ENCODE data around the gene TGM4.
"Not testable (repeated sequence)": the region's sequence is repeated elsewhere in the genome, so short reads cannot be mapped to it uniquely, and the experiment has no call there.

TGM4 gene

DNA sequence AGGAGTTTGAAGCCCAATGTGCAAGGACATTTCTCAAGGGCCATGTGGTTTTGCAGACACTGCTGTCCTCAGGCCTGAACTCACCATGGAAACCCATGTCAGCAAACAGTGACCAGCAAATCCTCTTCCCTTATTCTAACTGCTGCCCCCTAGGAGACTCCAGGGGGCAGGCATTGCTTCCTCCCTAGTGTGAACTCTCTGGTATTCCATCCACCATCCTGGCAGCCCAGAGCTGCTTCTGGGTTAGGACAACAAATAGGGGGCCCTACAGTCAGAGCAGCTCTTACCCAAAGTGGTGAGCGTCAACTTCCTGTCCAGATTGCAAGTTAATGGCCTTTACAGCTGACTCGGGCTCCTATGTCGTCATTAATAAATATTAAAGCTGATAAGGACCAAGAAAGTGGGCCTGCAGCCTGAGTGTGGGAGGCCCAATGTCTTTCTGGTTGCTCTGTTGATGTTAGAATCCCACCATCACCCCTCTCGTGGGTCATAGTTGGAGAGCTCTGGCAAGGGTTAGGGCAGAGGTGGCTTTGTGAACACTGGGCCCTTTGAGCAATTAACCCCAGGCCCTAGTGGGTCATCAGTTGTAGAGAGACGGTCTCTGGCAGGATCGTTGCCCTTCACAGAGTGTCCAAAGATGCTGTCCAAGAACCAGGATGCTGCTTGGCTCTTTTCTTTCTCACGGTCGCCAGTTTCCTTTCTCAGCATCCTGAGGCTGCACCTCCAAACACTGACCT is 41.5 kb downstream of the TGM4 start:
- no peak for DNase-seq (ENCODE audit: low spot score)

DNA sequence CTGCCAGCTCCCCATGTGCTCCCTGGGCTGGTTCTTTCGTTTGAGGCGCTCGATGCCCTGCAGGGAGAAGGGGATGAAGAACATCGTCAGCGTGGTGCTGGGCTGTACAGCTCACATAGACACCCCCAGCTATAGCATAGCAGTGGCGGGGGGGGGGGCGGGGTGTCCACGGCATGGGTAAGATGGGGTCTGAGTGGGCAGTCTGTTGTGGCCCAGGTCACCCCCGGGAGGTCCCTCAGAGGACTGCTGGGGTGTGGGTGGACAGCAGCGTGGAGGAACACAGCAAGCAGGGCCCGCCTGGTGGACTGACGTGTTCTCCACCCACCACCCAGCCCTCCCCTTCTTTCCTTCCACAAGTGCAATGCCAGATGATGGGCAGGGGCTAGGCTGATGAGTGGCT is 43.7 kb downstream of the TGM4 start:
- DNase-seq (ENCODE audit: low spot score), result no peak

DNA sequence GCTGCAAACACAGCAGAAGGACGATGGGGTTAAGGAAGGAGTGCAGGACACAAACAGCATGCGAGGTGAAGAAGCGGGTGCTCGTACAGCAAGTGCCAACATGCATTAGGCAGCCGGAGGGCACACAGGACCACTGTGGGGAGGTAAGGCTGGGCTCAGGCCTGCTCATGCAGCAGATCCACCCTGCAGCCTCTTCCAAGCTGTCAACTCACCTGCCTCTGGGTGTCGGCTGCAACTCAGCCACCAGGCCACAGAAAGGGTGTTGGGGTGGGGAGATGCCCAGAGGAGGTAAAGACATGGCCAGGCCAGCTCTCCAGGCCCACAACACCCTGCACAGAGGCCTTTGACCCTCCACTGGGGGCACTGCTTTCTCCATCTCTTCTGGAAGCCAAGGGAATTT is 44.2 kb downstream of the TGM4 start:
- DNase-seq (ENCODE audit: low spot score), result no peak

DNA sequence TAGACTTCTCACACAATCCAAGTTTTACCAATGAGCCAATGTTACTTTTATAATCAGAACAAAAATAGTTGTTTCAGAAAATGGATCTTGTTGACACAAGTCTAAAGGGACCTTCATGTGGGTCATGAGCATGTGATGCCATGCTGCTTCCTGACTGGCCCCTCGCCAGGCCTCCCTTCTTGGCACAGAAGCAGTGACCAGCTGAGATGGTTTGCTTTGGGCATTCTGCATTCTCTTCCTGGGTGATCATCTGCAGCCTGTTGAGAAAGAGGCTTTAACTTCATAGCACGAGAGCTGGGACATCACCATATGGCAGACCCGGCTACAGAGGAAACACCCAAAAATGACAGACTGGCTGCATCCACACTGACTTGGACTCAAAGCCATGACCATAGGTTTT is 45.7 kb downstream of the TGM4 start:
- DNase-seq (ENCODE audit: low spot score), result no peak

DNA sequence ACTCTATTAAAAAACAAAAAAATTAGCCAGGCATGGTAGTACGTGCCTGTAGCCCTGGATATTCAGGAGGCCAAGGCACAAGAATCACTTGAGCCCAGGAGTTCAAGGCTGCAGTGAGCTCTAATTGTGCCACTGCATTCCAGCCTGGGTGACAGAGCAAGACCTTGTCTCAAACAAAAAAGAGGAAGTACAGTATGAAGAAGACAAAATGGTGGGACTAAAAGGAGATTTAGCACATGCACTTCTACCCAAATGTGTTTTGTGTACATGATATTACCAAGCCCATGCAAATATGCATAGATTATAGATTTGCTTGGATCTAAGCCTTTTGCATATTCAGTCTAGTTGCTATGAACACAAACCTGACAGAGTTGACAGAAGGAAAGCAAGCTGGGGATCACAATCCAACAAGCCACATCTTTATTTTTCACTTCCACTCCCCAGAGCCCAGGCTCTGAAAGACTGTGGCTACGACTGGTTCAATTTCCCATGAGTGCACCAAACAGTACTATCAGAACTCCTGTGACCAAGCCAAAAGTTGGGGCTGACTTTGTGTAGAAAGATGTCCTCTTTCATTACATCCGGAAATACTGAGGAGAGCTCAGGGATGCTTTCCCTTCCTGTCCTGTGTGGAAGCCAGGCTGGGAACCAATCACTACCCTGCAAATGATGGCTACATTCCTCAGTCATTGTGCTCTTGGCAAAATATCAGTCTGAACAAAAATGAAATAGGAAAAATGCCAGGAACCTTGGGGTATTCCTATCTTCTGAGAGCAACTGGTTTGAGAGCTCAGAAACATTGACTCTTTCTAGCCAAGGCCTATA is 49.4 kb downstream of the TGM4 start:
- no peak for DNase-seq (ENCODE audit: low spot score)

DNA sequence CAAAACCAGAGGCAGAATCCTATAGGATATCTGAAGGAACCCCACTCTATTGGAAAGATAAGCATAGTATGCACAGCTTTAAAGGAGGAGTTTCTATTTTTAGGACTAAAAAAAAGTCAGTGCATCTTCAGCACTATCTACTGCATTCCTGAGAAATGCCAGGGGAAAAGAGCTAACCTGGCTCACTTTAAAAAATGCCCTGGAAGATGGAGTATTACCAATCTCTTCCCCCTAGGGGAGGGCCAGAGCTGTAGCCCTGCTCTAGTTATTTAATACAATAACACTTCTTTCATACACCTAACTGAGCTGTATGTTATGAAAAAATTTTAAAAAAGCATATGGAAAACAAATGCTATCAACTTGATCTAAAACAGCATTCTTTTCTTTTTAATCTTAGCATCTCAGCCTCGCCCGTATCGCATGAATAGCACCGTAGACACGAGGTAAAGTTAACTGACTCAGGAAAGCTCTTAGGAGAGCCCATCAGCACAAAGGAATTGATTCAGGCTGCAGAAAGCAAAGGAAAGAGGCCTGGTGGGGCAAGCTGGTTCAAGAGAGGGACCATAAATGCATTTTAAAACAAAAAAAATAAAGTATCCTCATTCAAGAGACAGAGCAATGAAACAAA is 50.2 kb downstream of the TGM4 start:
- no peak for DNase-seq (ENCODE audit: low spot score)

DNA sequence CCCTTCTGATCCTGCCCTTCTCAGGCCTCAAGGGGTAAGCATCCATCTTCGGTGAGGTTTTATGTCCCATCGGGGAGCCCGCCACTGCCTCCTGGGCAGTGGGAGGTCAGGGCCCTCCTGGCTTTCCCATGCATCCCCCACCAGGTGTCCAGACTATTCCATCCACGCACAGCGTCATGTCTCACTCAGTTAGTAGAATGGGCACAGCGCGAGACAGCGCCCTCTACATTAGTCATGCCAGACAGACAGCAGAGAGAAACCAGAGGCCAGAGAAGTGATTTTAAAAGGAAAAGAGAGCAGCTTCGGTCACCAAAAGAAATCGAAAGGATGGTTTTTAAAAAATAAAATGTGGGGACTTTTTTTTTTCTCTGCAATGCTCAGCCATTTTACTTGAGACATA is 51.8 kb downstream of the TGM4 start:
- DNase-seq (ENCODE audit: low spot score), result no peak

DNA sequence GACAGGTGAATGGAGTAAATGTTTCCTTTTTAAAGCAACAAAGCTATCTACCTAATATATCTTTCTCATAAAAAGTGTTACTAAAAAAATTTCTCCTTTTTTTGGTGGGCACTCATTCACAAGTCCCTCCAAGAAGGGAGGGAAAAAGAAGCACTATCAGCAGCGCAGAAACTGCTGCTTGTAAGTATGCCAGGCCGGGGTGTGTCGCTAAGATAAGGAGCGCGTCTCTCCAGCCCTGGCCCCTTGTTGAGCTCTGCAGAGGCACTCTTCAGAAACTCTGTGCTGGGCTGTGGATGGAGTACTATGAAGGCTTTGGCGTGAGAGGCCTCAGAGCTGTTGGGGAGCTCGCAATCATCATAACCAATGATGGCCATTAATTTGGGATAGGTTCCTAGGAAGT is 52.5 kb downstream of the TGM4 start:
- no peak for DNase-seq (ENCODE audit: low spot score)

DNA sequence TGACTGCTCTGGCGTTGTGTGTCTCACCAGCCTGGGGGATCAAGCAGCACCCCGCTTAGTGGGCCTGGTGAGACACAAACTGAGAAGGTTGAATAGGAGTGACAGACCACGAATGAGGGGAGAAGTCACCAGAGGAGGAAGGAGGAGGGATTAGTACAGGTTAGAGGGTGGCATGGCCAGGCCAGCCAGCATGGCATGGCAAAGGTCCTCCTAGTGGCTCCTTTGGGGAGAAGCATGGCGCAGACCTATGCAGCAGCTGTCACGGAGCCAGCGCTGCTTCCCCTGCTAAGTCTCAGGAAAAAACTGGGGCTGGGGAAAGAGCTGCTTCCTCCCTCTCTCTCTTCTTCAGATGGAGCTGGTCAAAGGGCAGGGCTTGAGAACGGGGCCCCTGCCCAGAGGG is 53.0 kb downstream of the TGM4 start:
- DNase-seq (ENCODE audit: low spot score), result no peak

DNA sequence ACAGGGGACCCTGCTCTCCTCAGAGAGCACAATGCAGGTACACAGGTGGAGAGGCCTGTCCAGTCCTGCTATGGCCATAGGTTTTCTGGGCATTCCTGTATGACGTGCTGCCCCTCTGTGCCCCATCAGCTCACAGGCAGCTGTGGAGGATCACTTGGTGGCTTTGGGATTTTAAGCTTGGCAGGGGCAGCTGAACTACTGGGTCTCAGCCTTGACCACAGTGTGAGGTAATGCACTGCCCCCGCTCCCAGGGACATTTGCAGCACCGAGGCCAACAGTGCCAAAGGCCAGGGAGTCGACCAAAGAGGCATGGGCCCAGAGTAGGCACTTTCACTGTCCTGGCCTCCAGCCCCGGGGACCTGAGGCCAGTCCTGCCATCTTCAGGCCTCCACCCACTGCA is 55.4 kb downstream of the TGM4 start:
- no peak for DNase-seq (ENCODE audit: low spot score)

DNA sequence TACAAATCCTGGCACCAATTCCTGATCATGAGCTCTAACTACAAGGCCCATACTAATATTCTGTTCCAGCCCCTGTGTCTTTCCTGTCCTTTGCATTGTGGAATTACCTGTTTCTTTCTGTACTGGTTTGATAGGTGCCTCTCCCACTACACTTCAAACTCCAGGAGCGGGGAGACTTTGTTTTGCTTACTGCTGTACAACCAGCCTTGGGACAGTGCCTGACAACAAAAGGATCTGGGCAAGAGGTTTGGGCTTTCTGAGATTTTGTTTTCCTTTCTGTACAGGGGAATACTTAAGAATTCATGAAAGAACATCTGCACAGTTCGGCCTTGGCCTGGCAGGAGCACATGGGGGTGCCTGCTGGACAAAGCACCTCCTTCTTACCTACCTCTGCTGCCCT is 56.5 kb downstream of the TGM4 start:
- no peak for DNase-seq (ENCODE audit: low spot score)

DNA sequence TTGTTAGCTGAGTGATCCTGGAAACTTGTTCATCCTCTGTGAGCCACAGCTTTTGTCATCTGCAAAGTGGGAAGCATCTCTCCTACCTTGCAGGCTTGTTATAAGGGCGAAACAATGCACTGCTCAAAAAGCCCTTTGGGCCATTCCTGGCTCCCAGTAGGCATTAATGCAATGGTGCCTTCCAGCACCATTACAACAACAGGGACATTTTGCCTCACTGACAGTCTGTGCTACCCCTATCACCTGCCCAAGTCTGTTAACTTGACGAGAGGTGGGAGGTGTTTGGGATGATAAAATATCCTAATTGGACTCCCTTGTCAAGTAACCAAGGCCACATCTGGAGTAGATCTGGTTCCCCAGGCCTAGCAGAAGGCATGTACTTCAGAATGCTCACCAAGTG is 57.4 kb downstream of the TGM4 start:
- no peak for DNase-seq (ENCODE audit: low spot score)

DNA sequence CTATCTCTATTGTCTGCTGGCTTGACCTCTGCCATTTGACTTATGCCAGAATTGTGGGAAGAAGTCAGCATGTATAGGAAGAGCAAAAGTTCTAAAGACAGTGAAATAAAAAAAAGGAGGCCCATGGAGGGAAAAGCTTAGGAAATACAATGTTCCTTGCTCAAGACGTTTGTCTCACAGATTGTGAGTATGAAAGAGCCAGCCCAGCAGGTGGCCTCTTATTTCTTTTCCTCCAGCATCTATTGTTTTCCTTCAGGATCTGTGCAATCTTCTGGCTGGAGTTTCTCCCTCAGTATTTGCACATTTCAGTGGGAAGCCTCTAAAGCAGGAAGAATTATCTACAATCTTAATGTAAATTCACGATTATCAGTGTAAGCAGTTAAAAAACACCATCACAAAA is 57.9 kb downstream of the TGM4 start:
- no peak for DNase-seq (ENCODE audit: low spot score)

DNA sequence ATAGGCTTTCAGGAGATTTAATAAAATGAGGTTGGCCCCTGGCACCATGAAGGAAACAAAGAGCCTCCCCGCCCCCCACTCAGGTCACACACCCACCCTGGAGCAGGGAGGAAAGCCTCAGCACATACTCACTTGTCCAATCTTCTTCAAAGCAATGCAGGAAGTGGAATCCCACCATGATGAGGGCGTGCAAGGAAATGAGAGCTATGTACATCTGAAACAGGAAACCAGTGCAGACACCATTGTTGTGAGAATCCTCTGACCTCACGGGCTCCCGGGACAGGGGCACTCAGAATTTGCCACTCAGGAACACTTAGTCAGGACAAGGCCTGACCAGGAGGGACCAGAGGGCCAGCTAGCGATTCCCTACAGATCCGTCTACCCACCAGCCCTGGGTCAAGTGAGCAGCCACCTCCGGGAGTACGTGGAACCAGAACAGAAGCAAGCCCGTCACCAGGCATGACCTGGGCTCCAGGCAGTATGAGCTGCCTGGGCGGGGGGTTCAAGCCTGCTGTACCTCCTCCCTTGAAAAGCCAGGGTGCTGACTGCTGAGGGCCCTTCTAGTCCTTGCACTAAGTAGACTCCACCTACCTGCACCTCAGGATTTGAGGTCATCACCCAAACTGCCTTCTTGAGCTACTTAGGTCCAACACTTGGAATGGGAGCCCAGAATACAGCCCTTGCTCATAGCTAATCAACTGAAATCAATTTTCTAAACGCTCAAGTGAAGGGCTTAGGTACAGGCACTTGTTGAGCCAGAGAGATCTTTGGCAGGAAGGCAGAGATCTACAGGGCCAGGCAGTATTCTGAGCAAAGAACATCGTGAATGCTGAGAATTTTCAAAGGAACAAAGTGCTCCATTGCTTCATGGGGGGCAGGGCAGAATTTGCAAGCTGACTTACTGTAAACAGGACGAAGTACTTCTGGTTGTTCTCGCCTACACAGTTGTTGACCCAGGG is 58.9 kb downstream of the TGM4 start:
- no peak for DNase-seq (ENCODE audit: low spot score)

DNA sequence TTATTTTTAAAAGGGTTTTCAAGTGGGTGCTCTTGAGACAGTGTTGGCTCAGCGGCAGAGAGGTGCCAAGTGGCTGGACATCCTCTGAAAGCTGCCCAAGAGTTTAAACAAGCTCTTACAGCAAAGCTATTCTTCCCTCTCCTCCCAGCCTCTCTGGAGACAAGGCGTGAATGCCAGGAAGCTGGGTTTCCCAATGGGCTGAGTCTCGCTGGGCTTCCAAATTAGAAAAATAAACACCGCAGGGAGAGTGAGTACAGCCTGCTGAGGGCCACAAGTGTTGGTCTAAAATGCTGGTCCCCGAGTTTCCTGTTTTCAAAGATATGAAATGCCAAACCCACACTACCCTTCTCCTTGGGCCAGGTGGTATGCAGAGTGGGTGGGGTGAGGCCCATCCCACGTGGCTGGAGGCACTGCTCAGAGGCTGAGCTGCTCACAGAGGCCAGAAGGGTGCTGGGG is 65.2 kb downstream of the TGM4 start:
- no peak for DNase-seq (ENCODE audit: low spot score)

DNA sequence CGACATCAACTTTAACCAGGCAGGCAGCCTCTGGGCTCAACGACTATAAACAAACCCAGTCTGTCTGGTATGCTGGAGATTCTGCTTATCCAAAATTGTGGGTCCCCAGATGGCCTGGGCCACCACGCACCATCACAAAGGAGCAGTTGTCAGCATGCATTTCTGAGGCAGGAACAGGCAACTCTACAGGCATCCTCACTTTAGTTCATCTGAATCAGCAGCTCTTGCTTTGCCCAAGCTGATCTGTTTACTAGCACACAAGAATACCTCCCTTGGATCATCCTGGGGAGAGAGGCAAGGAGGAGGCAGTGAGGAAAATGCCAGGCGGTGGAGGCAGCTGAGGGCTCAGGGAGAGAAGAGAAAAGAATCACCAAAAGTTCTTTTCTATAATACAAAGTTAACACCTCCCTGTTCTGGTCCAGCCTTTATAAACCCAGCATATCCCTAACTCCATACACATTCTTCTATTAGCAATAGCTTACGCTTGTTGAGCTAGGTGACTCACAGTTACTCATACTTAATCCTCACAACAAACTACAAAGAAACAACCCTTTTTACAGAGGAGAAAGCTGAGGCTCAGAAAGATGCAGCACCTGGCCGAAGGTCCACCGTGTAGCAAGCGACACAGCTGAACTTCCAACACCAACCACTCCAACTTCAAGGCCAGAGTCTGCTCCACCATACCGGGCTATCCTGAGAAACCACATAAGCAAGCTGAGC is 68.0 kb downstream of the TGM4 start:
- DNase-seq (ENCODE audit: low spot score), result no peak

DNA sequence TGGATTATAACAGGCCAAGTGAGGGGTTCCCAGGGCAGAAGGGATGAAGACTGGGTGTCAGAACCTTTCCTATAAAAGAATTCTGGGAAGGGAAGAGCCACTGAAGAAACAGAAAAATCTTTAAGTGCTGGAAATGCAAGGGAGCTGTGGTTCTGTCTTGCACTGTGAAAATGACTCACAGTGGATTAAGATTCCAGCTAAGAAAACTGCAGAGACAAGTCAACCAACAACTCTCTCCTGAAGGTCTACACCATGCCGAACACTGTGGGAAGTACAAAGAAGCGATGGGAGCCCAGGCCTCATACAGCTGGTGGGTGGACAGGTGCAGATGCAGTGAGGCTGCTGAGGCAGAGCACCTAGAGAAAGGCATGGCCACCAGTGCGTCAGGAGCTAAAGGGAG is 73.8 kb downstream of the TGM4 start:
- no peak for DNase-seq (ENCODE audit: low spot score)

DNA sequence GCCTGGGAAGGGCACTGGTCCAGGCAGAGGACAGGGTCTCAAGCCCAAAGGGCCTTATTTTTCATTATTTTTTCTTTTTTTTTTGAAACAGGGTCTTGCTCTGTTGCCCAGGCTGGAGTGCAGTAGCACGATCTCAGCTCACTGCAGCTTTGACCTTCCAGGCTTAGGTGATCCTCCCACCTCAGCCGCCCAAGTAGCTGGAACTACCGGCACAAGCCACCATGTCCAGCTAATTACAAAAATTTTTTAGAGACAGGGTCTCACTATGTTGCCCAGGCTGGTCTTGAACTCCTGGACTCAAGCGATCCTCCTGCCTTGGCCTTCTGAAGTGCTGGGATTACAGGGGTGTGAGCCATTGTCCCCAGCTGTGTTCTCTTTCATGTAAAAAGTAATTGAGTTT is 75.4 kb downstream of the TGM4 start:
- not testable (repeated sequence) for DNase-seq (ENCODE audit: low spot score)

DNA sequence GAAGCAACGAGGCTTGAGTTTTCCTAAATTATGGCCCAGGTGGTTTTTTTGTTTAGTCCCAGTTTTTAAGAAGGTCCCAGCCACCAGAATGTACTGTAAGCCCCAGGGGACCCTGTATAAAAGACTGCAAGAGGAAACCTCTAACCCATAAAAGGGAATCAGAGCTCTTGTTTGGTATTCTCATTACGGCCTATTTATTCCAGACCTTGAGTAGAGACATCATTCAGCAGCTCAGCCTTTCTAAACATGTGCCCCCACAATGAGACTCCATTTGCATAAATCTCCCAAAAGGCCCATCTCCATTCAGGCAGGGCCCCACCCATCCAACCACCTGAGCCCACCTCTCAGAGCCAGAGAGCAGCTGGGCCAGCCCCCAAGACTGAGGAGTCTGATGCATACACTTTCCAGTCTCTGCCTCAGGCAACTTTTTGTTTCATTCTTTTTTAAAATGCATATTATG is 75.9 kb downstream of the TGM4 start:
- DNase-seq (ENCODE audit: low spot score), result no peak

DNA sequence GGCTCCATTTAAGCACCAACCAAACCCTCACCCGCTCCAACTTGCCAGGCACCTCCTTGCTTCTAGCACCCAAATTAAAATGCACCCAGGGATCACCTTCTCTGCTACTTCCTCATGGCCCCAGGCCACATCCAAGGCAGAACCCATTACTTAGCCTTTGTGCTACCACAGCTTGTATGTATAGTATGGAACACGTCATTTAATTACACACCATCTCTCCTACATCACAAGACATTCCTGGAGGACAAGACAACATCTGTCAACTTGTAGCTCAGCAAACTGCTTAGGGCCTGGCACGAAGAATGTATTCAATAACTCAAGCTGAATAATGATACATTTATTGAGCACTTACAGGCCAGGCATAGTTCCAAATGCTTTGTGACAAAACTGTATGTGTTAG is 78.3 kb downstream of the TGM4 start:
- DNase-seq (ENCODE audit: low spot score), result no peak

DNA sequence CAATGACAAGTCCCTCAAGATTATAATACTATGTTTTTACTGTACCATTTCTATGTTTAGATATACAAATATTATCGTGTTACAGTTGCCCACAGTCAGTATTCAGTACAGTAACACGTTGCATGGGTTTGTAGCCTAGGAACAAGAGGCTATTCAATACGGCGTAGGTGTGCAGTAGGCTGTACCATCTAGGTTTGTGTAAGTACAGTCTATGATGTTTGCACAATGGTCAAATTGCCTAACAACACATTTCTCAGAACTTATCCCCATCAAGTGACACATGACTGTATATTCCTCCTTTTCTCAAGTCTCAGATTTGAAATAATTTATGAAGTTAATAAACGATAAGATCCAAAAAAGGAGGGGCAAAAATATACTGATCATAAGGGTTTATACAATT is 79.9 kb downstream of the TGM4 start:
- DNase-seq (ENCODE audit: low spot score), result no peak
